NT2/D1 (cell line): ENCODE results near the gene PRKCH.

Experiments
- SUZ12 ChIP-seq: IDR thresholded peaks from 2 replicates; pipeline ENCODE4 v1.6.1; 2011; ENCODE audit not compliant: insufficient read length, insufficient read depth; ENCODE audit errors: extremely low read depth
- YY1 ChIP-seq: IDR thresholded peaks from 2 replicates; pipeline ENCODE4 v1.6.1; 2011; ENCODE audit not compliant: insufficient read length, insufficient read depth

- TF ChIP-seq SUZ12 (no peak), YY1 (no peak)
These were observed 23.7 kb downstream of the PRKCH start for GRCh38 chr14:61345151-61345482.
